MG63 (cell line): Measurements from ENCODE around the gene TLK2. TPM values are rescaled to one million over a fixed set of nuclear protein-coding genes. Genes with fewer than 3 reads are reported as not detected.
"Not testable (repeated sequence)": the region's sequence is repeated elsewhere in the genome, so short reads cannot be mapped to it uniquely, and the experiment has no call there.

Experiments
- DNase-seq: peaks from one replicate; pipeline ENCODE4 v3.0.0-alpha.2; 2020
- H3K27me3 ChIP-seq: fragments of 250-450 bp; sonication (Bioruptor Pico); 2 replicates; pipeline ENCODE4 v1.5.1; 2020; ENCODE audit warnings: mild to moderate bottlenecking, moderate library complexity
- H3K36me3 ChIP-seq: fragments of 250-450 bp; sonication (Bioruptor Pico); 2 replicates; pipeline ENCODE4 v1.5.1; 2020; ENCODE audit warnings: mild to moderate bottlenecking, moderate library complexity
- H3K4me3 ChIP-seq: fragments of 250-450 bp; sonication (Bioruptor Pico); 2 replicates; pipeline ENCODE4 v1.5.1; 2020; ENCODE audit warnings: mild to moderate bottlenecking, moderate library complexity
- H3K9me3 ChIP-seq: fragments of 250-450 bp; sonication (Bioruptor Pico); 2 replicates; pipeline ENCODE4 v1.5.1; 2020; ENCODE audit warnings: mild to moderate bottlenecking, moderate library complexity
- total RNA-seq: library from RNA; depleted of rRNA; stranded (reverse); fragments of >200 nt; shearing (Covaris generic); gene quantifications from 2 replicates; pipeline ENCODE4 v1.2.3, GENCODE V29; 2014; ENCODE audit warnings: low replicate concordance

The TLK2 gene
- total RNA-seq, 1 experiment from 2014 or later: 27.7 TPM

DNA sequence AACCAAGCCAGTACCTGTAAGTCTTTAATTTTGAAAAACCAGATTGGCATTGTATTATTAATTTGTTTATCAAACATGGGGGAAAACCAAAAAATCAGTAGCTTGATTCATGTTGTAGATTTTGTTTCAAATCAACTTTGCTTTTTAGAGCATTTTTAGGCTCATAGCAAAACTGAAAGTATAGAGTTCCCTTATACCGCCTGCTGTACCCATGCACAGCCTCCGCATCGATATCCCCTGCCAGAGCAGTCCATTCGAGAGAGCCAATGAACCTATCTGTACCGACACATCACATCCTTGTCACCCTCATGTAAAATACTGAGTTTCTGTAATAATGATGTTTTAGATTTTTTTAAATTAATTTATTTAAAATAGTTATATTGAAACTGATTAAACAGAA, 132.7 kb downstream of the TLK2 start:
- DNase-seq: no peak
- H3K4me3 ChIP-seq: no peak overlapping the region
- H3K36me3 ChIP-seq: peaks cover 81% of the 10 kb centered on the region
- no peaks in the 10 kb centered on the region for H3K27me3 ChIP-seq
- H3K9me3 ChIP-seq: no peaks in the 10 kb centered on the region

GRCh38 chr17:62611728-62612127, 133.1 kb downstream of the TLK2 start:
- Histone ChIP-seq H3K9me3 (no peaks in the 10 kb centered on the region), H3K27me3 (no peaks in the 10 kb centered on the region), H3K4me3 (no peak overlapping the region), H3K36me3 (peaks cover 77% of the 10 kb centered on the region)
- DNase-seq: no peak

GRCh38 chr17:62612289-62612688, 133.7 kb downstream of the TLK2 start:
- H3K27me3 ChIP-seq, H3K4me3 ChIP-seq, H3K9me3 ChIP-seq, DNase-seq: not testable (repeated sequence)
- peaks cover 73% of the 10 kb centered on the region for H3K36me3 ChIP-seq

GRCh38 chr17:62613095-62613494, 134.5 kb downstream of the TLK2 start:
- not testable (repeated sequence) for DNase-seq, H3K9me3 ChIP-seq, H3K27me3 ChIP-seq, H3K4me3 ChIP-seq
- H3K36me3 ChIP-seq: peaks cover 68% of the 10 kb centered on the region

DNA sequence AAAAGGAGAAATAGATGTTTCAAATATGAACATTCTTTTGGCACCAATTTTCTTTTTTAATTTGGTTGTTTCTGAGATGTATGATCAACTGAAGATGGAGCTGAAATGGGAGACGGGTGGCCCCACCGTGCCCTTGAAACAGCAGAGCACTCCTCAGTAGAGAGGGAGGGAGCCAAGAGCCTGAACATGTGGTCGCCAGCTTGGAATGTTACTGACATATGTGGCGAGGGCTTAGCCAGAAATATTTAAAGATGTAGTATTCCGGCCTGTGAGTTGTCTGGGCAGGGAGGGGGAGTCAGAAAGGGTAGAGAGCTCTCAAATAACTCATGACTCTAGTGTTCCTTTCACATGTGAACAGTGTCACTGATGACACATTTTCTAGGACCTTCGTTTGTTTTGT, 135.5 kb downstream of the TLK2 start:
- Histone ChIP-seq H3K4me3 (no peak overlapping the region), H3K36me3 (peaks cover 65% of the 10 kb centered on the region), H3K9me3 (no peaks in the 10 kb centered on the region), H3K27me3 (no peaks in the 10 kb centered on the region)
- DNase-seq: peak; percentile 68

GRCh38 chr17:62615503-62615902, 136.9 kb downstream of the TLK2 start:
- no peaks in the 10 kb centered on the region for H3K9me3 ChIP-seq
- peaks cover 51% of the 10 kb centered on the region for H3K36me3 ChIP-seq
- no peak for DNase-seq
- no peaks in the 10 kb centered on the region for H3K27me3 ChIP-seq
- no peak overlapping the region for H3K4me3 ChIP-seq

DNA sequence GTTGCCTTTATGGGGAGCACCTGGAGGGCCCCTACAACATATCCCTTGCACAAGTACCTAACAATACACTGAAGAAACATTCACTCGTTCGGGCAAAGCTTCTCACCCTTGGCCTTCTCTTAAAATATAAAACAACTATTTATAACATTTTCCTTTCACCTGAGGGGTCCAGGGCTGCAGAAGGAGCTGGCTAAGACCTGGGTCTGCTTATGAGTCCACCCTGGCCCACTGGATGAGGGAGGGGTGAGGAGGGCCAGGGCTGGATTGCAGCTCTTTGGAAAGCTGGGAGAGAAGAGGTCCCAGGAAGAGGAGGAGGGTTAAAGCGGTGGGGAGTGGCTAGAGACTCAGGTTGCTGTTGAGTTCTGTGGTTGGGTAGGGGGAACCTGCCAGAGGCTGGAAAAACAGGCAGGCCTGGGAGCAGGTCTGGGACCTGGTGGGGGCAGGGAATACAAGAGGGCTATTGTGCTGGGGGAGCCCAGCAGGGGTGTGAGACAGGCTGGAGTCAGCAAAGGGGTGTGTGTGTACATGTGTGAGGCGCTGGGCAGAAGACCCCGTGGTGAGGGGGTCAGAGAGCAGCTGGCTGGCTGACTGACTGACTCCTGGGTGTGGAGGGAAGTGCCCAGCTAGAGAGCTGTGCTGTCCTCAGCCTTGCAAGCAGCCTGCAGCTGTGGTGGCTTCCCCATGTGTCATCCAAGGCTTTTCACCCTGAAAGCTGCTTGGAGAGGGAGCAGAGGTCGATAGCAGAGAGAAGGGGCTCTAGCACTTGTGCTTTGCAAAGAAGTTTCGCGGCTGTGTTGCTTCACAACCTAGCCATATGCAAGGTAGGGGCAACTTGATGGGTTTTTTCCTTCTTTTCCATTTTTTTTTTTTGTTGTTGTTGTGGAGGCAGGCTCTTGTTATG, 138.6 kb downstream of the TLK2 start:
- no peak for DNase-seq
- Histone ChIP-seq H3K9me3 (no peaks in the 10 kb centered on the region), H3K27me3 (no peaks in the 10 kb centered on the region), H3K36me3 (peaks cover 34% of the 10 kb centered on the region), H3K4me3 (no peak overlapping the region)

DNA sequence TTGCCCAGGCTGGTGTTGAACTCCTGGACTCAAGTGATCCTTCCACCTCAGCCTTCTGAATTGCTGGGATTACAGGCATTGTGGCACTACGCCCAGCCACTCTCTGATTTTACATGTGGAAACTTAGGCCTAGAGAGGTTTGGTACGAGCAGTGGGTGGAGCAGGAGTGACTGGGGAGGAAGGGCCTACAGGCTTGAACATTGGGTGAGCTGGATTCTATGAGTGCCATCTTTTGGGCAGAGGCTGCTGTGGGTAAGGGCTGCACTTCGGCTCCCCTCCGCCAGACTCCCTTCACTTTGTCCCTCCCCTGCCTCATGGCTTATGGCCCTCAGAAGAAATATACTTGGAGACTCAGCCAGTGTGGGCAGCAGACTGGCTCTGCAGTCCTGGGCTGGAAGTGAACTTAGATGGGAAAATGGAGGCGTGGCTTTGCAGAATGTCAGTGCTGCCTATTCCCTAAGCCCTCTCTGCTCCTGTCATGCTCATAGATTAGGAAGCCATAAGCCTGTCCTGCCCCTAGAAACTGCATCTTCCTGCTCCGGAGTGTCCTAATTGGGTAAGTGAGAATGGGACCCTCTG, 139.4 kb downstream of the TLK2 start:
- no peak for DNase-seq
- Histone ChIP-seq H3K9me3 (no peaks in the 10 kb centered on the region), H3K27me3 (no peaks in the 10 kb centered on the region), H3K4me3 (no peak overlapping the region), H3K36me3 (peaks cover 36% of the 10 kb centered on the region)

GRCh38 chr17:62618647-62619416, 140.2 kb downstream of the TLK2 start:
- DNase-seq: no peak

DNA sequence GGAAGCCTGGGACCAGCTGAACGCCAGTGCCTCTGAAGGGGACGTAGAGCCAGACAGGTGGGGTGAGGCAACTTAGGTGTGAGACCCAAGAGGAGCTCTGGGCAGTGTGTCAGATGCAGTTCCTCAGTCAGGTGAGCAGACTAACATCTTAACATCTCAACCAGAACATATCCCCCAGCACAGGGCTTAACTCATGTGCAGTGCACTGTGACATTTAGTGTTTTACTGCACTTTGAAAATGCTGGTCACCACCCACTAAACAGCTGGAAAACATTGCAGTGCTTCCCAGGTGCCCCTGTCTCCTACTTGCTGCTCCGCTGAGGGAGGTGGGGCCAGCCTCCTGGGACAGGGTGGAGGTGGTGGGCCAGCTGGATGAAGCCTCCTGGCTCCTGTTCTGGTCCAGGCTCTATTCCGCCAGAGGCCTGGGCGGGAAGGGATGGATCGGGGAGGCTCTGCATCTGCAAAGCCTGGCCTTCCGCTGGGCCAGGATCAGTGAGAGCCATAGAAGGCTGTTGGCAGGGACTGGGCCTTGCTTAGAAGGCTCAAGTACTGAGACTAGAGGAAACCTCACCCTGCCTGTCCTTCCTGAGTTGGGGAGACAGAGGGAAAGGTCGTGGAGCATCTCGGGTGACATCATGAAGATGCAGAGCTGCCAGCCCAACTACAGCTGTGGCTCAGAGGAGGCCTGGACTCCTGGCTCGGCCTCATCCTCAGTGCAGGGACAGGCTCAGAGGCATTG, 141.0 kb downstream of the TLK2 start:
- Histone ChIP-seq H3K4me3 (no peak overlapping the region), H3K9me3 (no peaks in the 10 kb centered on the region), H3K36me3 (peaks cover 31% of the 10 kb centered on the region), H3K27me3 (no peaks in the 10 kb centered on the region)
- DNase-seq: no peak

More at GRCh38 chr17:62618647-62619416, 140.2 kb downstream of the TLK2 start:
- H3K27me3 ChIP-seq: no peaks in the 10 kb centered on the region
- H3K36me3 ChIP-seq: peaks cover 34% of the 10 kb centered on the region
- H3K9me3 ChIP-seq: no peaks in the 10 kb centered on the region
- H3K4me3 ChIP-seq: no peak overlapping the region

DNA sequence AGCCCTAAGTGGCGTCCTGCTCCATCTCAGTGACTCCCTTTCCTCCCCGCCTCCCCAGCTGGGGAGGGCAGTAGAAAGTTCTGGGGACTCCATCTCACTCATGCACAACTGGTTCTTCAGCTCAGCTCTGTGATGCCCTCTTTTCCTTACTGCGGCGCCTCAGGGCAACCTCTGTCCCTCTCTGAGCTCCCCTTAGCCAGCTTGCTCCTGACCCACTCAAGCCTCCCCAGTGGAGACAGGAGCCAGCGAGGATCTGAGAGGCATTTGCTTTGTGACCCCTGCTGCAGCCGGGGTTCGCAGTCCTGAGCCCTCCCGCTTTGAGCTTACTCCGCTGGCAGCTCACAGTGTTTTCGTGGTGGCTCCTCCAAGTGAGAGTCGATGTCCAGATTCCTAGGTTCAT, 142.6 kb downstream of the TLK2 start:
- Histone ChIP-seq H3K9me3 (no peaks in the 10 kb centered on the region), H3K27me3 (no peaks in the 10 kb centered on the region), H3K36me3 (peaks cover 19% of the 10 kb centered on the region), H3K4me3 (no peak overlapping the region)
- DNase-seq: no peak

- Histone ChIP-seq H3K4me3 (no peak overlapping the region), H3K27me3 (no peaks in the 10 kb centered on the region), H3K36me3 (peaks cover 16% of the 10 kb centered on the region), H3K9me3 (no peaks in the 10 kb centered on the region)
- no peak for DNase-seq
These were observed 146.7 kb downstream of the TLK2 start for GRCh38 chr17:62625184-62625869.

DNA sequence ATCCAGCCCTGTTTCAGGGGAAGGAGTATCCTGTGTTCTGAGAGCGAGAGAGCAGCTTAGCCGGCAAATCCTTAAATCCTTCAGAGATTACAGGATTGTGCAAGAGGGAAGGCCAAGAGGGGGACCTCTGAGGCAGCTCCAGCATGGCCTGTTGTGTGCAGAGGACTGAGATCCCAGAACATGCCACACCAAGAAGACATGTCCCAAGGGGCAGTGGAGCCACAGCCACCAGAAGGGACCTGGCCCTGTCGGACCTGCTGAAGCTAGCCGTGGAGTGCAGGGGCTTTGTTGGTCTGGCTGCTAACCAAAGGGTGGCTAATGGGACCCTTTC, 147.2 kb downstream of the TLK2 start:
- H3K27me3 ChIP-seq: no peaks in the 10 kb centered on the region
- DNase-seq: no peak
- H3K9me3 ChIP-seq: no peaks in the 10 kb centered on the region
- peaks cover 16% of the 10 kb centered on the region for H3K36me3 ChIP-seq
- no peak overlapping the region for H3K4me3 ChIP-seq

DNA sequence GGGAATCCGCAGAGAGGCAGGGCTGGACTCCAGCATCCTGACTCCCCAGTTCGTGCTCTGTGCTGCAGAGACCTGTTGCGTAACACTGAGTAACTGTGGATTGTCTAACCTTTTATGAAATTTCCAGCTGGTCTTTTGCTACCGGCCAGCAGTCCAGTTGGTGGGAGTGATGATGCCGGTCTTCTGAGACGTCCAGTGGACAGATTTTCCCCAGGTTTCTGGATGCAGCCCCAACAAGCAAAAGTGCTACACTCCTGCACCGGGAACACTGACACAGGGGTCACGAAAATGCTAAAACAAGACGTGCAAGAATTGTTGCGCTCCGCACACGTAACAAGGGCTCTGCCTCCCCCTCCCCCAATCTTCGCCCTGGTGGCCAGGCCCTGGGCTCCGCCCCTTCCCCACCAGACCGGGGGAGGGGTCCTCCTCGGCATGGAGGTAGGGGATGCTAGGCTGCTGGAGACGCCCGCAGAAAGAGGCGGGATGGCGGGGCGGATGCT, 148.1 kb downstream of the TLK2 start:
- DNase-seq: peak; percentile 70
- Histone ChIP-seq H3K36me3 (peaks cover 16% of the 10 kb centered on the region), H3K9me3 (no peaks in the 10 kb centered on the region), H3K27me3 (no peaks in the 10 kb centered on the region), H3K4me3 (peak overlapping the region; percentile 69)

GRCh38 chr17:62627219-62627903, 148.7 kb downstream of the TLK2 start, which contains the start of gene MRC2:
Gene MRC2 (plus strand): TSS chr17:62627670. CDS start chr17:62627803, 133 bp downstream.
- H3K36me3 ChIP-seq: peaks cover 16% of the 10 kb centered on the region
- H3K4me3 ChIP-seq: peak within 1 kb of the TSS; percentile 69
- no peaks in the 10 kb centered on the region for H3K9me3 ChIP-seq
- no peaks in the 10 kb centered on the region for H3K27me3 ChIP-seq
- peak; percentile 84 for DNase-seq
